ENCODE measurements around the gene GLI3. TPM values are rescaled to one million over a fixed set of nuclear protein-coding genes. Genes with fewer than 3 reads are reported as not detected.

The GLI3 gene
- 200 TPM for polyA plus RNA-seq (2013, experiment 1 of 4)
- polyA plus RNA-seq (2013, experiment 2 of 4), result 235 TPM
- polyA plus RNA-seq (2013, experiment 3 of 4), result 110 TPM
- 128 TPM for polyA plus RNA-seq (2013, experiment 4 of 4)

- Histone ChIP-seq H3K9me3 (ENCODE audit: control insufficient read depth, low read length) (no peaks in the 10 kb centered on the region), H3K27ac (ENCODE audit: insufficient read depth, low read depth, low read length, poor library complexity, severe bottlenecking) (peak within 1 kb of the TSS; percentile 97), H3K27me3 (ENCODE audit: control insufficient read depth, insufficient read depth, low read length, poor library complexity, severe bottlenecking) (no peaks in the 10 kb centered on the region)
These were observed at the start of gene GLI3 for GRCh38 chr7:42236976-42237810. Gene GLI3 (minus strand): TSS chr7:42237209. CDS start chr7:42223253, 13,956 bp downstream.

GRCh38 chr7:42285383-42285824 lies 48.4 kb upstream of the GLI3 start:
- H3K4me1 ChIP-seq (ENCODE audit: control insufficient read depth, insufficient read depth, low read length), result no peaks in the 10 kb centered on the region
- H3K36me3 ChIP-seq (ENCODE audit: control insufficient read depth, insufficient read depth, low read length), result no peaks in the 10 kb centered on the region
- H3K27ac ChIP-seq (ENCODE audit: insufficient read depth, low read depth, low read length, poor library complexity, severe bottlenecking), result no peak overlapping the region
- no peaks in the 10 kb centered on the region for H3K27me3 ChIP-seq (ENCODE audit: control insufficient read depth, insufficient read depth, low read length, poor library complexity, severe bottlenecking)
- H3K9me3 ChIP-seq (ENCODE audit: control insufficient read depth, low read length), result no peaks in the 10 kb centered on the region
- H3K4me3 ChIP-seq (ENCODE audit: insufficient read depth, low read depth, low read length), result no peak overlapping the region

More at GRCh38 chr7:42236976-42237810, at the start of gene GLI3:
- 0% methylated on average over 92 of the region's 92 CpGs for WGBS, 2 experiments
- H3K4me3 ChIP-seq (ENCODE audit: insufficient read depth, low read depth, low read length), result peak within 1 kb of the TSS; percentile 81
- H3K4me1 ChIP-seq (ENCODE audit: control insufficient read depth, insufficient read depth, low read length), result peaks cover 32% of the 10 kb centered on the region
- peaks cover 3% of the 10 kb centered on the region for H3K36me3 ChIP-seq (ENCODE audit: control insufficient read depth, insufficient read depth, low read length)

GRCh38 chr7:42283553-42283952 lies 46.5 kb upstream of the GLI3 start:
- Histone ChIP-seq H3K4me1 (ENCODE audit: control insufficient read depth, insufficient read depth, low read length) (no peaks in the 10 kb centered on the region), H3K27me3 (ENCODE audit: control insufficient read depth, insufficient read depth, low read length, poor library complexity, severe bottlenecking) (no peaks in the 10 kb centered on the region), H3K9me3 (ENCODE audit: control insufficient read depth, low read length) (no peaks in the 10 kb centered on the region), H3K36me3 (ENCODE audit: control insufficient read depth, insufficient read depth, low read length) (no peaks in the 10 kb centered on the region), H3K27ac (ENCODE audit: insufficient read depth, low read depth, low read length, poor library complexity, severe bottlenecking) (no peak overlapping the region), H3K4me3 (ENCODE audit: insufficient read depth, low read depth, low read length) (no peak overlapping the region)
- 97 to 98% methylated on average over 2 of the region's 2 CpGs for WGBS, 2 experiments

- no peaks in the 10 kb centered on the region for H3K4me1 ChIP-seq (ENCODE audit: control insufficient read depth, insufficient read depth, low read length)
- H3K9me3 ChIP-seq (ENCODE audit: control insufficient read depth, low read length), result no peaks in the 10 kb centered on the region
- no peaks in the 10 kb centered on the region for H3K36me3 ChIP-seq (ENCODE audit: control insufficient read depth, insufficient read depth, low read length)
- WGBS, 2 experiments, result 93 to 95% methylated on average over 3 to 4 of the region's 4 CpGs
- no peak overlapping the region for H3K27ac ChIP-seq (ENCODE audit: insufficient read depth, low read depth, low read length, poor library complexity, severe bottlenecking)
- no peak overlapping the region for H3K4me3 ChIP-seq (ENCODE audit: insufficient read depth, low read depth, low read length)
- no peaks in the 10 kb centered on the region for H3K27me3 ChIP-seq (ENCODE audit: control insufficient read depth, insufficient read depth, low read length, poor library complexity, severe bottlenecking)
These were observed 41.3 kb upstream of the GLI3 start for GRCh38 chr7:42278344-42278743.

- WGBS, 2 experiments, result 97% methylated on average over 3 to 5 of the region's 5 CpGs
- Histone ChIP-seq H3K36me3 (ENCODE audit: control insufficient read depth, insufficient read depth, low read length) (no peaks in the 10 kb centered on the region), H3K4me3 (ENCODE audit: insufficient read depth, low read depth, low read length) (no peak overlapping the region), H3K9me3 (ENCODE audit: control insufficient read depth, low read length) (no peaks in the 10 kb centered on the region), H3K4me1 (ENCODE audit: control insufficient read depth, insufficient read depth, low read length) (no peaks in the 10 kb centered on the region), H3K27ac (ENCODE audit: insufficient read depth, low read depth, low read length, poor library complexity, severe bottlenecking) (no peak overlapping the region), H3K27me3 (ENCODE audit: control insufficient read depth, insufficient read depth, low read length, poor library complexity, severe bottlenecking) (no peaks in the 10 kb centered on the region)
These were observed 37.0 kb upstream of the GLI3 start for GRCh38 chr7:42274053-42274452.

GRCh38 chr7:42272793-42273665 lies 36.0 kb upstream of the GLI3 start:
- Histone ChIP-seq H3K27ac (ENCODE audit: insufficient read depth, low read depth, low read length, poor library complexity, severe bottlenecking) (no peak overlapping the region), H3K27me3 (ENCODE audit: control insufficient read depth, insufficient read depth, low read length, poor library complexity, severe bottlenecking) (no peaks in the 10 kb centered on the region)

GRCh38 chr7:42269161-42269560 lies 32.2 kb upstream of the GLI3 start:
- H3K36me3 ChIP-seq (ENCODE audit: control insufficient read depth, insufficient read depth, low read length), result no peaks in the 10 kb centered on the region
- H3K4me1 ChIP-seq (ENCODE audit: control insufficient read depth, insufficient read depth, low read length), result no peaks in the 10 kb centered on the region
- no peaks in the 10 kb centered on the region for H3K27me3 ChIP-seq (ENCODE audit: control insufficient read depth, insufficient read depth, low read length, poor library complexity, severe bottlenecking)
- H3K9me3 ChIP-seq (ENCODE audit: control insufficient read depth, low read length), result no peaks in the 10 kb centered on the region
- H3K4me3 ChIP-seq (ENCODE audit: insufficient read depth, low read depth, low read length), result no peak overlapping the region
- 92 to 98% methylated on average over 4 of the region's 4 CpGs for WGBS, 2 experiments
- H3K27ac ChIP-seq (ENCODE audit: insufficient read depth, low read depth, low read length, poor library complexity, severe bottlenecking), result no peak overlapping the region

More at GRCh38 chr7:42272793-42273665, 36.0 kb upstream of the GLI3 start:
- Histone ChIP-seq H3K4me3 (ENCODE audit: insufficient read depth, low read depth, low read length) (no peak overlapping the region), H3K36me3 (ENCODE audit: control insufficient read depth, insufficient read depth, low read length) (no peaks in the 10 kb centered on the region), H3K4me1 (ENCODE audit: control insufficient read depth, insufficient read depth, low read length) (no peaks in the 10 kb centered on the region), H3K9me3 (ENCODE audit: control insufficient read depth, low read length) (no peaks in the 10 kb centered on the region)
- 64 to 75% methylated on average over 2 of the region's 3 CpGs for WGBS, 2 experiments

- WGBS, 2 experiments, result 96 to 98% methylated on average over 3 to 4 of the region's 4 CpGs
- H3K36me3 ChIP-seq (ENCODE audit: control insufficient read depth, insufficient read depth, low read length), result no peaks in the 10 kb centered on the region
- H3K9me3 ChIP-seq (ENCODE audit: control insufficient read depth, low read length), result no peaks in the 10 kb centered on the region
- H3K4me3 ChIP-seq (ENCODE audit: insufficient read depth, low read depth, low read length), result no peak overlapping the region
- peaks cover 15% of the 10 kb centered on the region for H3K4me1 ChIP-seq (ENCODE audit: control insufficient read depth, insufficient read depth, low read length)
- H3K27ac ChIP-seq (ENCODE audit: insufficient read depth, low read depth, low read length, poor library complexity, severe bottlenecking), result no peak overlapping the region
- no peaks in the 10 kb centered on the region for H3K27me3 ChIP-seq (ENCODE audit: control insufficient read depth, insufficient read depth, low read length, poor library complexity, severe bottlenecking)
These were observed 27.7 kb upstream of the GLI3 start for GRCh38 chr7:42264702-42265101.

- Histone ChIP-seq H3K9me3 (ENCODE audit: control insufficient read depth, low read length) (no peaks in the 10 kb centered on the region), H3K4me1 (ENCODE audit: control insufficient read depth, insufficient read depth, low read length) (peaks cover 15% of the 10 kb centered on the region), H3K27me3 (ENCODE audit: control insufficient read depth, insufficient read depth, low read length, poor library complexity, severe bottlenecking) (no peaks in the 10 kb centered on the region), H3K4me3 (ENCODE audit: insufficient read depth, low read depth, low read length) (no peak overlapping the region), H3K36me3 (ENCODE audit: control insufficient read depth, insufficient read depth, low read length) (no peaks in the 10 kb centered on the region), H3K27ac (ENCODE audit: insufficient read depth, low read depth, low read length, poor library complexity, severe bottlenecking) (no peak overlapping the region)
- WGBS, 2 experiments, result 88 to 89% methylated on average over 4 of the region's 4 CpGs
These were observed 27.0 kb upstream of the GLI3 start for GRCh38 chr7:42263971-42264370.

- Histone ChIP-seq H3K27ac (ENCODE audit: insufficient read depth, low read depth, low read length, poor library complexity, severe bottlenecking) (no peak overlapping the region), H3K4me3 (ENCODE audit: insufficient read depth, low read depth, low read length) (no peak overlapping the region), H3K36me3 (ENCODE audit: control insufficient read depth, insufficient read depth, low read length) (no peaks in the 10 kb centered on the region), H3K4me1 (ENCODE audit: control insufficient read depth, insufficient read depth, low read length) (peaks cover 15% of the 10 kb centered on the region), H3K9me3 (ENCODE audit: control insufficient read depth, low read length) (no peaks in the 10 kb centered on the region), H3K27me3 (ENCODE audit: control insufficient read depth, insufficient read depth, low read length, poor library complexity, severe bottlenecking) (no peaks in the 10 kb centered on the region)
- WGBS, 2 experiments, result 63 to 72% methylated on average over 7 of the region's 7 CpGs
These were observed 26.0 kb upstream of the GLI3 start for GRCh38 chr7:42262964-42263363.

Measured in ectodermal cell (in vitro differentiated cells).